Astrocyte (in vitro differentiated cells and primary cell): ENCODE results near the gene NXPH3. TPM values are rescaled to one million over a fixed set of nuclear protein-coding genes. Genes with fewer than 3 reads are reported as not detected.

Source experiments
- DNase-seq: peaks from one replicate; pipeline ENCODE4 v3.0.0-alpha.2; 2010; ENCODE audit warnings: low read depth
- FAIRE-seq: peaks from 2 replicates; lab custom pipeline; 2011; peaks lifted over from hg19 to GRCh38; lab: Jason Lieb, UNC
- H2AFZ ChIP-seq: 2 replicates; pipeline ENCODE4 v1.6.0; 2012; ENCODE audit warnings: low read depth, low read length, inconsistent platforms
- H3K27ac ChIP-seq: 2 replicates; pipeline ENCODE4 v1.5.1; 2011; ENCODE audit warnings: low read depth, low read length, inconsistent platforms
- H3K27me3 ChIP-seq: 2 replicates; pipeline ENCODE4 v1.6.0; 2011; ENCODE audit warnings: low read length, inconsistent platforms; ENCODE audit not compliant: insufficient read depth
- H3K36me3 ChIP-seq: 2 replicates; pipeline ENCODE4 v1.5.1; 2011; ENCODE audit warnings: low read length, inconsistent platforms; ENCODE audit not compliant: insufficient read depth
- H3K4me1 ChIP-seq: 2 replicates; pipeline ENCODE4 v1.5.1; 2011; ENCODE audit warnings: low read length, inconsistent platforms; ENCODE audit not compliant: insufficient read depth
- H3K4me2 ChIP-seq: 2 replicates; pipeline ENCODE4 v1.6.0; 2012; ENCODE audit warnings: low read length, inconsistent platforms
- H3K4me3 ChIP-seq: 2 replicates; pipeline ENCODE4 v1.5.1; 2011; ENCODE audit warnings: low read depth, mild to moderate bottlenecking, low read length, inconsistent platforms; ENCODE audit not compliant: insufficient read depth
- H3K79me2 ChIP-seq: 2 replicates; pipeline ENCODE4 v1.6.0; 2012; ENCODE audit warnings: mild to moderate bottlenecking, low read length, inconsistent platforms; ENCODE audit not compliant: insufficient read depth
- H3K9ac ChIP-seq: 2 replicates; pipeline ENCODE4 v1.6.0; 2012; ENCODE audit warnings: mild to moderate bottlenecking, low read length, inconsistent platforms
- H3K9me3 ChIP-seq: 2 replicates; pipeline ENCODE4 v1.5.1; 2012; ENCODE audit warnings: low read depth, mild to moderate bottlenecking, low read length, inconsistent platforms; ENCODE audit not compliant: insufficient read depth
- H4K20me1 ChIP-seq: 2 replicates; pipeline ENCODE4 v1.6.0; 2012; ENCODE audit warnings: low read length, inconsistent platforms; ENCODE audit not compliant: insufficient read depth
- H3K27ac Mint-ChIP-seq: one replicate; pipeline ENCODE4 v1.8.0; 2021; ENCODE audit warnings: mild to moderate bottlenecking, mixed read lengths; ENCODE audit not compliant: unreplicated experiment
- H3K27me3 Mint-ChIP-seq: one replicate; pipeline ENCODE4 v1.8.0; 2021; ENCODE audit warnings: low read depth, mixed read lengths; ENCODE audit not compliant: unreplicated experiment
- H3K36me3 Mint-ChIP-seq: one replicate; pipeline ENCODE4 v1.8.0; 2021; ENCODE audit warnings: low read depth, mixed read lengths; ENCODE audit not compliant: unreplicated experiment
- H3K4me1 Mint-ChIP-seq: one replicate; pipeline ENCODE4 v1.8.0; 2021; ENCODE audit warnings: low read depth, mixed read lengths; ENCODE audit not compliant: unreplicated experiment
- H3K4me3 Mint-ChIP-seq: one replicate; pipeline ENCODE4 v1.8.0; 2021; ENCODE audit warnings: mild to moderate bottlenecking, moderate library complexity, mixed read lengths; ENCODE audit not compliant: unreplicated experiment
- H3K9me3 Mint-ChIP-seq: one replicate; pipeline ENCODE4 v1.8.0; 2021; ENCODE audit warnings: mild to moderate bottlenecking, mixed read lengths; ENCODE audit not compliant: unreplicated experiment
- CTCF ChIP-seq: IDR thresholded peaks from 2 replicates; pipeline ENCODE4 v1.5.1; 2011; ENCODE audit warnings: low read depth, mild to moderate bottlenecking, inconsistent platforms, low read length, moderate library complexity; ENCODE audit not compliant: insufficient read depth
- EZH2 ChIP-seq: IDR thresholded peaks from 2 replicates; pipeline ENCODE4 v1.6.1; 2012; ENCODE audit warnings: mild to moderate bottlenecking, low read length, inconsistent platforms; ENCODE audit not compliant: insufficient read depth
- total RNA-seq: library from RNA; stranded (reverse); gene quantifications from 2 replicates; pipeline ENCODE4 v1.2.1, GENCODE V29; 2021

NXPH3 gene
- total RNA-seq, 1 donor from 2014 or later: 0.43 TPM

- peaks cover 65% of the 10 kb centered on the region for H3K27me3 Mint-ChIP-seq
- H3K4me3 ChIP-seq: no peak overlapping the region
- H3K9me3 ChIP-seq: no peaks in the 10 kb centered on the region
- no peak overlapping the region for H2AFZ ChIP-seq
- no peaks in the 10 kb centered on the region for H3K36me3 ChIP-seq
- no peak overlapping the region for H3K27ac Mint-ChIP-seq
- H3K79me2 ChIP-seq: no peaks in the 10 kb centered on the region
- no peak overlapping the region for H3K4me3 Mint-ChIP-seq
- no peak for FAIRE-seq
- peaks cover 4% of the 10 kb centered on the region for H3K4me1 ChIP-seq
- H3K4me2 ChIP-seq: no peak overlapping the region
- no peaks in the 10 kb centered on the region for H3K9me3 Mint-ChIP-seq
- H3K27ac ChIP-seq: no peak overlapping the region
- TF ChIP-seq EZH2 (no peak), CTCF (no peak)
- DNase-seq: no peak
- H3K4me1 Mint-ChIP-seq: no peaks in the 10 kb centered on the region
- no peak overlapping the region for H3K9ac ChIP-seq
- H4K20me1 ChIP-seq: no peaks in the 10 kb centered on the region
- H3K36me3 Mint-ChIP-seq: peaks cover 2% of the 10 kb centered on the region
- peaks cover 5% of the 10 kb centered on the region for H3K27me3 ChIP-seq
Observed at GRCh38 chr17:49551221-49552069, 24.2 kb upstream of the NXPH3 start.

- Mint-ChIP-seq H3K27ac (no peak overlapping the region), H3K4me1 (no peaks in the 10 kb centered on the region), H3K4me3 (no peak overlapping the region), H3K27me3 (peaks cover 59% of the 10 kb centered on the region), H3K36me3 (peaks cover 2% of the 10 kb centered on the region), H3K9me3 (no peaks in the 10 kb centered on the region)
- no peak for FAIRE-seq
- Histone ChIP-seq H2AFZ (no peak overlapping the region), H3K9ac (no peak overlapping the region), H4K20me1 (no peaks in the 10 kb centered on the region), H3K9me3 (no peaks in the 10 kb centered on the region), H3K4me1 (peaks cover 4% of the 10 kb centered on the region), H3K27me3 (peaks cover 2% of the 10 kb centered on the region), H3K36me3 (no peaks in the 10 kb centered on the region), H3K4me3 (no peak overlapping the region), H3K4me2 (no peak overlapping the region), H3K79me2 (no peaks in the 10 kb centered on the region), H3K27ac (no peak overlapping the region)
- DNase-seq: no peak
- TF ChIP-seq CTCF (no peak), EZH2 (no peak)
Observed at GRCh38 chr17:49552070-49552751, 23.5 kb upstream of the NXPH3 start.
